ENCODE results near the gene PTPN14. TPM values are rescaled to one million over a fixed set of nuclear protein-coding genes. Genes with fewer than 3 reads are reported as not detected.
"Not testable (repeated sequence)": the region's sequence is repeated elsewhere in the genome, so short reads cannot be mapped to it uniquely, and the experiment has no call there.

The PTPN14 gene
- total RNA-seq, 4 donors from 2014 or later, result 42.8 to 63.8 (median 50.4) TPM

- H3K27ac ChIP-seq, result peak overlapping the region; percentile 60 to 90 (median 78)
- H3K9me3 ChIP-seq, result no peaks in the 10 kb centered on the region
- in situ Hi-C loops (cut with MboI; ENCODE audit: low sequenced_read_pairs in 4 of 4), result loop anchor here in 1 of 4 donors (5.0 kb wide), 1 partner anchor 49 kb away; no protein-coding TSS in a partner anchor
- no peaks in the 10 kb centered on the region for H3K27me3 ChIP-seq
- intact Hi-C loops (cut with DNase I; ENCODE audit: low total_unique reads), result loop anchor here (2.0 kb wide), 1 partner anchor 15 kb away; no protein-coding TSS in a partner anchor
- no peak overlapping the region for H3K4me3 ChIP-seq
- H3K4me1 ChIP-seq, result peaks cover 43 to 57% of the 10 kb centered on the region in 2 donors
- no peaks in the 10 kb centered on the region for H3K36me3 ChIP-seq
- DNase-seq (no peak), ATAC-seq (no peak)
- TF ChIP-seq CTCF (IDR thresholded peaks at IDR 0.05 in 4 of 5, conservative IDR thresholded peaks at IDR 0.05 in 1 of 5), result no peak
- TF ChIP-seq POLR2A (IDR thresholded peaks at IDR 0.05), result no peak
These were observed 59.8 kb downstream of the PTPN14 start for GRCh38 chr1:214491468-214492146.

GRCh38 chr1:214485151-214485550, 66.3 kb downstream of the PTPN14 start:
- H3K4me3 ChIP-seq, result no peak overlapping the region
- no peaks in the 10 kb centered on the region for H3K27me3 ChIP-seq
- no peaks in the 10 kb centered on the region for H3K36me3 ChIP-seq
- intact Hi-C loops (cut with DNase I; ENCODE audit: low total_unique reads) (no loop called here), in situ Hi-C loops (cut with MboI; ENCODE audit: low sequenced_read_pairs in 4 of 4) (no loop called here)
- no peak overlapping the region for H3K27ac ChIP-seq
- ATAC-seq (no peak), DNase-seq (no peak)
- H3K4me1 ChIP-seq, result peaks cover 0 to 22% of the 10 kb centered on the region in 2 donors
- H3K9me3 ChIP-seq, result no peaks in the 10 kb centered on the region
- no peak for TF ChIP-seq POLR2A (IDR thresholded peaks at IDR 0.05)
- no peak for TF ChIP-seq CTCF (IDR thresholded peaks at IDR 0.05 in 4 of 5, conservative IDR thresholded peaks at IDR 0.05 in 1 of 5)

GRCh38 chr1:214483180-214483579, 68.2 kb downstream of the PTPN14 start:
- not testable (repeated sequence) for H3K4me3 ChIP-seq

GRCh38 chr1:214481983-214482634, 69.3 kb downstream of the PTPN14 start:
- DNase-seq; ATAC-seq; H3K36me3 ChIP-seq; H3K27me3 ChIP-seq; in situ Hi-C loops (cut with MboI; ENCODE audit: low sequenced_read_pairs in 4 of 4); H3K27ac ChIP-seq; H3K9me3 ChIP-seq; H3K4me3 ChIP-seq: not testable (repeated sequence)
- peaks cover 19 to 35% of the 10 kb centered on the region in 2 donors for H3K4me1 ChIP-seq
- intact Hi-C loops (cut with DNase I; ENCODE audit: low total_unique reads), result loop anchor here (5.0 kb wide), 1 partner anchor 75 kb away; no protein-coding TSS in a partner anchor

More at GRCh38 chr1:214483180-214483579, 68.2 kb downstream of the PTPN14 start:
- H3K27ac ChIP-seq, result peak overlapping the region in 1 of 4 donors; percentile 10
- in situ Hi-C loops (cut with MboI; ENCODE audit: low sequenced_read_pairs in 4 of 4); H3K27me3 ChIP-seq; ATAC-seq; H3K36me3 ChIP-seq; H3K9me3 ChIP-seq; DNase-seq: not testable (repeated sequence)
- H3K4me1 ChIP-seq, result peaks cover 9 to 24% of the 10 kb centered on the region in 2 donors
- intact Hi-C loops (cut with DNase I; ENCODE audit: low total_unique reads), result loop anchor here (5.0 kb wide), 1 partner anchor 74 kb away; no protein-coding TSS in a partner anchor

GRCh38 chr1:214476986-214477870, 74.2 kb downstream of the PTPN14 start:
- in situ Hi-C loops (cut with MboI; ENCODE audit: low sequenced_read_pairs in 4 of 4), result no loop called here

More at GRCh38 chr1:214476986-214477870, 74.2 kb downstream of the PTPN14 start:
- Histone ChIP-seq H3K27ac (no peak overlapping the region), H3K4me3 (no peak overlapping the region), H3K36me3 (no peaks in the 10 kb centered on the region), H3K9me3 (no peaks in the 10 kb centered on the region), H3K27me3 (no peaks in the 10 kb centered on the region), H3K4me1 (peaks cover 56 to 64% of the 10 kb centered on the region in 2 donors)
- TF ChIP-seq CTCF (IDR thresholded peaks at IDR 0.05 in 4 of 5, conservative IDR thresholded peaks at IDR 0.05 in 1 of 5) (no peak), POLR2A (IDR thresholded peaks at IDR 0.05) (no peak)
- DNase-seq, result no peak
- no peak for ATAC-seq
- intact Hi-C loops (cut with DNase I; ENCODE audit: low total_unique reads), result loop anchor here (2.0 kb wide), 1 partner anchor 14 kb away; no protein-coding TSS in a partner anchor
